Caki2 (cell line): ENCODE data around the gene ZBTB21. TPM values are rescaled to one million over a fixed set of nuclear protein-coding genes. Genes with fewer than 3 reads are reported as not detected.

ENCODE experiments used
- DNase-seq: peaks from one replicate; pipeline ENCODE4 v3.0.0-alpha.2; 2015; ENCODE audit warnings: low read depth
- in situ Hi-C: cut with HindIII; loops from 2 replicates; pipeline ENCODE4 v1.10.0; 2016; ENCODE audit warnings: low sequenced_read_pairs, low pct_unique_long_range_greater_than_20kb, mixed read lengths
- total RNA-seq: library from RNA; depleted of rRNA; stranded (reverse); fragments of >200 nt; shearing (Covaris generic); gene quantifications from 2 replicates; pipeline ENCODE4 v1.2.3, GENCODE V29; 2014; ENCODE audit warnings: low replicate concordance

Gene ZBTB21
- total RNA-seq, 1 experiment from 2014 or later, result 3.3 TPM

DNA sequence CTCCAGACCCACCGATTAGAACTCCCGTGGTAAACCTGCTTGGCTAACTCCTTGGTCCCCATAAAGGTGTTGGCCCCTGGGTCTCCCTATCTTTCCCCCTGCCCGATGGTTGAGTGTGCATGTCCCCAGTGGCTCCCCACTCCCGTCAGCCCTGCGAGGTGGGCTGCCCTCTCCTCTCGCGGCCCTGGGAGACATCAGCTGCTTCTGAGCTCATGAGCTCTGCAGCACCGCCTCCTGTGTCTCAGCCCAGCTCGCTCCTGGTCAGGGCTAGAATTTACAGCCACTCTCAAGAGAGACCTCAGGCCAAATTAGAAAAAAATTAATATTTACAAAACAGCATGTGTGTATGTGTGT is 15.9 kb upstream of the ZBTB21 start:
- in situ Hi-C loops, result no loop called here
- no peak for DNase-seq

DNA sequence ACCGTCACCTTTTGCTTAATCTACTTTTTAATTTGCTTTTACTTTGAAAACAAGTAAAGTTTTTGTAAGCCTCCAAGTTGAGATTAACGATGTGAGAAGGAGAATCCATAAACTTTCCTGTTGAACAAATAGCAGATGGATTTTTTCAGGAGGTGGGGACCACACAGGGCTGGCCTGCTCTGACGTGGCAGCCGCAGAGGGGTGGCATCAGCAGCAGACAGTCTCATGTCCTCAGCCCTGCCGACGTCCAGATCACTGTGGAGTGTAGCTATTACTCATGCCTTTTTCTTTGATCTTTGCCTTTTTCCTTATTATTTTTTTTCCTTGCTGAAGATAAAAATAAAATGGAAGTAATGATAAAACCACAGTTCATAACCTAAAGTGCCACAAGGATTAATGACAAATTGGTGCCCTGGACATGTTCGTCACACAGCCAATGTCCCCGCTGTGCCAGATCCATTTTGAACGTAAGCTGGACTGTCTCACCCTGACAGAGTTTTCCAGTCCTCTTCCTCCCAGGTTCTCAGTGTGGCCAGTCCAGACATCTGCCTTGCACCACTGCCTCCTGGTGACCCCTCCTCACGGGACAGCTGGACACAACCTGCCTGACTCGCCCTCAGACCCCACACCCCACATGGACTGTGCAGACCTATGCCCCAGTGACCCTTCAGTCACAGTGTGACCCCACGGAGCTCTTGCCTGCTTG is 15.4 kb upstream of the ZBTB21 start:
- in situ Hi-C loops, result no loop called here
- DNase-seq, result no peak

DNA sequence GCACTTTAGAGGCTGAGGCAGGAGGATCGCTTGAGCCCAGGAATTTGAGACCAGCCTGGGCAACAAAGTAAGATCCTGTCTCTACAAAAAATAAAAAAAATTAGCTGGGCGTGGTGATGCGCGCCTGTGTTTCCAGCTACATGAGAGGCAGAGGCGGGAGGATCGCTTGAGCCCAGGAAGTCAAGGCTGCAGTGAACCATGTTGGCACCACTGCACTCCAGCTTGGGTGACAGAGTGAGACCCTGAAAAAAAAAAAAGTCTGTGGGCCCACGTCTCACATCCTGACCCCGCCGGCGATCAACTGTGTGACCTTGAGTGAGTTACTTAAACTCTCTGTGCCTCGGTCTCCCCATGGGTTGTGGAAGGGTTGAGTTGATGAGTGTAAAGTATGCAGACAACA is 12.7 kb upstream of the ZBTB21 start:
- in situ Hi-C loops, result no loop called here

DNA sequence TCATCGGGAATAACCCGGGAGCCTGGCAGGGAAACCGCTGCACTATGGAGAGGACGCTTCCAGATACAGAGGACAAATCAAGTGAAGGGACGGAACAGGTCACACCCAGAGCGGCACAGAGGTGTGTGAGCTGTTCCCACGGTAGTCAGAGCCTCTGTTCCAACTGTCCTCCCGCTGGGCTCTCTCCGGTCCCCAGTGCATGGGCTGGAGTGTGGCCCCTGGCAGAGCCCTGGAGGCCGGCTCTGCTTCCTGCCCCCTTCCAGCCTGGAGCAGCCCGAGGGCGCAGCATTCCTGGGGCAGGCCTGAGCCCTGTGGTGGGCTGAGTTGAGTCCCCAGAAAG is 11.9 kb upstream of the ZBTB21 start:
- DNase-seq, result no peak
- in situ Hi-C loops, result no loop called here

More for the DNA sequence above, 12.7 kb upstream of the ZBTB21 start:
- DNase-seq, result no peak

DNA sequence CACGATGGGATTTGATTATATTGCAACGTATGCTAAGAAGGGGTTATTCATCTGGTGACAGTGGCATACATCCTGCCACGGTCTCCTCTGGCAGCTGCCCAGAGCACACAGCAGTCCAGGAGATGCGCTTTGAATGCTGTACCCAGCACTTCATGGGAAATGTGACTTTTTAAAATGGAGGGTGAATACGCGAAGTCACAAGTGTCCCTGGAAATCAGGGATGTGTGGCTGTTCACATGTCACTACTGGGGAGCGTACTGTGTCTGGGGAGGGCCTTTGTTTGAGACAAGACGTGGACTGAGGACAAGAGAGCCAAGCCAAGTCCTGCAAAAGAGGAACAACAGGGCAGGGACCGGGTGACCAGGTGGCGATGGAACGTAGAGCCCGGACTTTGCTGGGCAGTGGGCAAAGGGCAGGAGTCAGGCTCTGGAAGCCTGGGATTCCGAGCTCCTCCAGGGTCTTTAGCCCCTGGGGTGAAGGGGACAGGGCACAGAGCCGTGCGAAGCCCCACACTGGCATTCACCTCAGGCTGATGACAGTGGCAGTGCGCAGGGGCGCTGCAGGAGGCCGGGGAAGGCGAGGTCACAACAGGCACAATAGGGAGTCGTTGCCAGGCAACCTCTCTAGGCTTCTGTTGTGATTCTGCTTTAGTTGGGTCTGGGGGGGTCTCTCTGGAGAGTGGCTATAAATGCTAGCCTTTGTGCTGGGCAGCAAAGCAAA is 11.4 kb upstream of the ZBTB21 start:
- in situ Hi-C loops, result no loop called here
- no peak for DNase-seq

DNA sequence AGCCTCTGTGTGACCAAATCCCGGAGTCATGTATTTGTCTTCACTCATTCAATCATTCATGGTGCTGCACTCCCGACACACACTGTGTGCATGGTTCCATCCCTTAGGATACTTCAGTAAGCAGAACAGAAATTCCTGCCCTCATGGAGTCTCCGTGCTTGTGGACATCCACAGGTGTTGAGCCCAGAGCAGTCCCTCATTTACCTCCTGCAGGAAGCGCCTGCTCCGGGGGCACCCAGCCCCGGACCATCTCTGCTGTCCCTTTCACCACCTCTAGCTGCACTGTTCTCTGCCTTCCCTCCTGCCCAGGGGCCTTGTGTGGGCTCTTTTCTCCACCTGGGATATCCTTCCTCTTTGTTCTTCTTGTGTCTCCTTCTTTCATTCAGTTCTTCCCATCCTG is 9.5 kb upstream of the ZBTB21 start:
- in situ Hi-C loops, result no loop called here
- no peak for DNase-seq

DNA sequence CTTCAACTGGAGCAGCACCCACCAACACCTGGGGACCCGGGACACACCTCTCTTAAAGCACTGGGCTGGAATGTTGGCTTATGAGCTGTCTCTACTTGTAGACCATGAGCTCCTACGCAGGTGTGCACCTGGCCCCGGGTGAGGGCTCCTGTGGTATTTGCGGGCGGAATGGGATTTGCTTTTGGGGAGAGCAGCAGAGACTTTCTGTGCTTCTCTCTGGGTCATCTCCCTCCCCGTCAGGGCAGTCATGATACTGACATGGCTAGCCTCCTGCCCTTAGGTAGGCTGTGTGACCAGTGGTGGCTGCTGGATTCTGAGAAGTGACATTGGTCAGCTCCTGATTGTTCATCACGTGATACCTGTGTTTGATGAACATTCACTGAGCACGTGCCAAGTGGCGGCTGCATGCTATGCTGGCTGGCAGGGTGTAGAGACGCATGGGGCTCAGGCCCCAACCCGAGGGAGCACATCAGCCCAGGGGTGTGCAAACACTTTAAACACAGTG is 9.0 kb upstream of the ZBTB21 start:
- DNase-seq, result no peak

DNA sequence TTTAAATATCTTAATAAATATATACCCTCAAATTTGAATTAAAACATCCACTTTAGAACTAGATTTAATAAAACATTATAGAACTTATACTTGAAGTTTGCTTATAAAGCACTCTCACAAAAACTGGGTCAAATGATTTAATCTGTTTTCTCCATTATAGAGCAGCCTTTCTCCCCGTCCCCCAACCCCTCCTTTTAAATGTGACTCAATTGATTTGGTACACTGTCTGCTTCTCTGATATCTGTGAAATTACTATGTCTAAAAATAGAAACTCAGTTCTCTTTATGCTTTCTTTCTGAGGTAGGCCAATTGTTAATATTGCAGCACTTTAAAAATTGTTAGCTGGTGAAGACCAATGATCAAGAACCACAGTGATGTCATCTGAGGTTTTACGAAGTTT is 6.9 kb upstream of the ZBTB21 start:
- no peak for DNase-seq
- in situ Hi-C loops, result no loop called here

More for the DNA sequence above, 9.0 kb upstream of the ZBTB21 start:
- in situ Hi-C loops, result no loop called here

DNA sequence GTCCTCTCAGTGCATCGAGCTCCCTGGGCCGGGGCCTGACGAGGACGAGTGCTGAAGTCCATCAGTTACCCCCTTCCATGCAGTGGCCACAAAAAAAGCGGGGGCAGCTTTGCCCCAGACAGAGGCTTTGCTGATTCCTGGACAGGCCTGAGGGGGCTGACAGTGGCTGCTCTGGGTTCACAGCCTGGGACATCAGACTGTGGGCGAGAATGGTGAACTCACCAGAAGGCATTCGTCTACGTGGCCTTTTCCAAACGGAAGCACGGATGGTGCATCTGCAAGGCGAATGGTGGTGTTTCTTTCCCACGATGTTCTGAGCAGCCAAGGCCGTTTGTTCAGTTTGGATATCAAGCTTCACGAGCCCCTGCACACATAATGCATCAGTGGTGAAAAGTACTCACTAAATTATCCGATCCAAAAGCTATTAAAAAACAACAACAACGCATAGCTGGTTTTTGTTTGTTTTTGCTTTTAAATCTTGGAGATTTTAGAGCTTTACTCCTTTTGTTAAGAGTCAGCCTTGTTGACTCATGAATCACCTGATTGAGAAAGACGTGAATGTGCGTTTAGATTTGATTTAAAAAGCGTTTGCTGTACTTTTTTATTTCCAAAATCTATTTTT is 6.3 kb upstream of the ZBTB21 start:
- no peak for DNase-seq
- in situ Hi-C loops, result no loop called here

DNA sequence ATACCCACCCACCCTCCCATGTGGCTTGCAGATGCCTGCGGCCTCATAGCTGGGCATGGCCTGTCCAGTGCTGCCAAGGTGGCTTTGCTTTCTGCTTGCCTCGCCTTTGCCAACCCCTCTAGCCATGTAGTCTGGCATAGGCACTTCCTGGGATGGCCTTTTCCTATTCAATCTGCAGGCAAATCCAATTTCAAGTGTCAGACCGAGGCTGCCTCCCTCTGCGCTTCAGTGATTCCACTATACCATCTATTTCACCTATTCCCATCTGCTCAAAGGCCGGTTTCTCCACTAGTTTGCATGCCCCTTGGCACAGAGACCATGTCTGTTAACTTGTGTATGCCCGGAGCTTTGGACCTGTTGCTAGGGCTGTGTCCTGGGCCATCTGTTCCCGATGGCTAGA is 3.8 kb upstream of the ZBTB21 start:
- in situ Hi-C loops, result no loop called here
- no peak for DNase-seq

DNA sequence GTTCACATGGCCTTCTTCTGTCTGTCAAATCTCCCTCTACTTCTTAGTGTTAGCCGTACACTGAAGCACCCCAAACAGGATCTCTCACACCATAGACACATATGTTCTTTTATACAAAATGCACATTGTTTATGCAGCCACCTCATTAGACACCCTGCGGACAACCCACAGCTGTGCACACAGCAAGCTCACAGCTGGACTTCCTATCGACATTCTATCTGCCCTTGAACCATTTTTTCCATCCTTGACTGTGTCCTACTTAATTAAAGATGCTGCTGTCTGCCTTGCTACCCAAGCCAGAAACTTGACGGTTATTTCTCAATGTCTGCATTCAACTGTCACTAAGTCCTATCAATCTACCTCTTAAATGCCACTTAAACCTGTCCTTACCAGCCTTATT is 3.2 kb upstream of the ZBTB21 start:
- in situ Hi-C loops, result no loop called here

DNA sequence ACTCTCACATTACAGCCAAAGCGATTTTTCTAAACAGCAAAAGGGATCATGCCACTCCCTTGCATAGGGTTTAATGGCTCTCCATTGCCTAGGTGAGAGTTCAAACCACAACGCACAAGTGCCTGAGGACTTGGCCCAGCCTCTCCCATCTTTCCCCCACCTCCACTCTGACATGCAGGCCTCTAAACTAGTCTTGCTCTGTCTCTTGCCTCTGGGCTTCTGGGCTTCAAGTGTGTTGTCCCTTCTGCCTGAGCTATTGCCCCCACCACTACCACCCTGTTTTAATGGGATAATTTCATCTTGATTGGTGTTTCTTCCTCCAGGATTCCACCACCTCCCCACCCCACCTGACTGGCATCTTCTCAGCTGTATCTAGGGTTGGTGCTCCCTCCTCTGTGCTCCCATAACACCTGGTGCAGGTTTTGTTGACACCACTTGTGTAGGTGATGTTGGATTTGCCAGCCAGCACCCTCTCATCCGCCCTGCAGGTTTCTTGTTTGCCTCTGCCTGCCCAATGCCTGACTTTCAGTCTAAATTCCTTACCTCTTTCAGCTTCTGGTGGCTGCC is 2.7 kb upstream of the ZBTB21 start:
- in situ Hi-C loops, result no loop called here
- no peak for DNase-seq

More for the DNA sequence above, 3.2 kb upstream of the ZBTB21 start:
- no peak for DNase-seq

DNA sequence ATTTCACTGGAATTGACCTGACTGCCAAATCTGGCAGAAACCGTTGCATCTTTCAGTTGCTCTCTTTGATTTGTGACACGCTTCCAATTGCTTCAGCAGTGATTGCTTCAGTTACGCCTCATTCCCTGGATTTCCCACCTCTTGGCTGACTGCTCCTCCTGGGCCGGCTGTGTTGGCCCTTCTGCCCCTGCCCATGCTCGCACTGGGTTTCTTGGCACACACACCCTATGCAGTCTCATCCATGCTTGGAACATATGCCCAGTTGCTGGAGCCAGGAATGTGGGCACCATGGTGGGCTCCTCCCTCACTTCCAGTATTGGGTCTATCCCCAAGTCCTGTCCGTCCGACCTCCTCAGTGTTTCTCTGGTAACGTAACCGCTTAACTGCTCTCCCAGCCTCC is 2.2 kb upstream of the ZBTB21 start:
- no peak for DNase-seq
- in situ Hi-C loops, result no loop called here

DNA sequence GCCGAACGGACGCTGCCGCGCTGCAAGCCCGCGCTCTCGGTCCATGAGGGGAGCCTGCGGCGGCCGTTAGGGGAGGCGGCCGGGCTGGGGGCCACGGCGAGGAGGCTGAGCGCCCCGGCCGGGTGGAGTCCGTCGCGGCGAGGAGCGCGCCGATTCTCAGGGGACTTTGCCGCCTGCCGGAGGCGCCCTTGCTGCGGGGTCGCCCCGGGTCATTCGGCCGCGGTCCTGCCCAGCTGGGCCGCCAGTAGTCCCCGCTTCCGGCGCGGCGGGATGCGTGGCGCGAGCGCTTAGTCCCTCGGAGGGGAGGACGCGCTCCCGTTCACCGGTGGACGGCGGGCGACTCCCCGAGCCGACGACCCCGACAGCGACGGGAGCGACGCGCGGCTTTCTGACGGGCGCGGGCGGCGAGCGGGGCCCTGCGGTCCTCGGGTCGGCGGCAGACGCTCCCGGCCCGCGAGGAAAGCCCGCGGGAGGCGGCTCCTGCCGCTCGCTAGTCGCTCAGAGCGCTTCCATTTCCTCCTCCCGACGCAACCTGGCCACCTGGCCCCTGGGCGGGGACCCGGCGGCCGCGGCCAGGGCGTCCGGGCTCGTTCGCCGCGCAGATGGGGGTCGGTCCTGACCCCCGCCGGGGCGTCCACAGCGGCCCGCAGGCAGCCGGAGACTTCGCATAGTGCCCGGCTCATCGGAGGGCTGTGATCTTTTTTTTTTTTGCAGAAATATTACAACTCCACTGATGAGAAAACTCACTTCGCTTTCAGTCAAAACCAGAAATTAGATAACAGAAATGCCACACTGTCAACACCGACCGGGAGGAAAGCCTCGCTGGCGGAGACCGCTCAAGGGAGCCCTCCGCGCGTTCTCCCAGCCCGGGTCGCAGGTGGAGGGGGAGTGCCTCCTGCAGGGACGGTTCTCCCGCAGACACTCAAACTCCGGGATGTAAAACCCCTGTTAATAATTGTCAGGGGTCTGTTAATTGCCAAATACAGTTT is 641 bp upstream of the ZBTB21 start:
- DNase-seq, result peak; percentile 70
- in situ Hi-C loops, result no loop called here

DNA sequence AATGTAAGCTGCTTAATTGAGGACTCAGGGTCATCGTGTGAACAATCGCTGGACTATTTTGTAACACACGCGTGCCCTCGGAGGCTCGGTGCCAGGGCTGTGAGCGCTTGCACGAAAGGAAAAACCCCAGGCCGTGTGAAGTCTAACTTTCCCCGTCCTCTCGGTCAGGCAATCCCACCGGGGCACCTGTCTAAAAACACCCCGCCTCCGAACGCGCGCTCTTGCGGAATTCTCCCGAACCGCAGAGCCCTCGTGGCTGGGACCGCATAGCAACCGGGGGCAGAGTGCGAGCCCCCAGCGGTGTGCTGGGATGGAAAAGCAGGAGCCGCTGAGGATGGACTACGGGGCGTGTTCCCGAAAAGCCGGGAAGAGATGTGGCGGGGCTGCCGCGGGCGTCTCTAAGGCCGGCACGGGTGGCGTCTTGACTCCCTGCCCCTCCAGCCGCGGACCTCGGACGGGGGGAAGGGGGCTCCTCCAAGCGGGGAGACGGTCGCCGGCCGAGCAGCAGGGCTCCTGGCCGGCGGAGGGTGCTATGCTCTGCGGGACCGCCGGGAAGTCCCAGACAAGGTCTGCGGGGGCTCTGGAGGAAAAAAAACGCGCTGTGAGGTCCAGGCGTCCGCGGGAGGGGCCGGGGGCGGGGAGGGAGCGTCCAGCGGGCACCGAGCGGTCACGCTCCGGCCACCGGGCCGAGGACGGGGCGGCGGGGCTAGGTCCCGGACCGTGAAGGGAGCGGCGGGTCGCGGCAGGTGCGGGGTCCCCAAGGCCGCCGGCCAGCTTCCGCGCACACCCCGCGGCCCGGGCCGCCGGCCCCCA is 936 bp downstream of the ZBTB21 start:
- peak; percentile 60 for DNase-seq

DNA sequence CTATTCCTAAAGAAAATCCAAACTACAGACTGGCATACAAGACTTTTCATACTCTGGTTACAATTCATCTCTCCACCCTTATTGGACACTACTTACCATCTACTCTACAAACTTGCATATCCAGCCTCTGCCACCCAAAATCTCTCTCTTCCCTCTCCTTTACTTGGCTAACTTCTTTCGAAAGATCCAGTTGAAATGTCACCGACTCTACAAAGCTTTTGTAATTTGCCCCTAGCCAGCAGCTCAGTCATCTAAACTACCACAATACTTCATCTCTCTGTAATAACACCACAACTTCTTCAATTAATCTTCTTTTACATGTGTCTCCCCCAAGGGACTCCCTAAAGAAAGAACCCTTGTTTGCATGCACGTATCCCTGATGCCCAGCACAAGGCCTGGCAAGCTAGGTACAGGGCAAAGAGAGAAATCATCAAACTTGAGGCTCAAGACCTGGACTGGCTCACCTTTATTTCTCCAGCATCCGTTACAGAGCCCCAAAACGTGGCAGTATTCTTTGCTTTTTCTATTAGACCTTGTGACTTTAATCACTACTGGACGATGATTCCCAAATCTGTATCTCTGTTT is 2.7 kb downstream of the ZBTB21 start:
- in situ Hi-C loops, result no loop called here
- DNase-seq, result no peak

More for the DNA sequence above, 936 bp downstream of the ZBTB21 start:
- in situ Hi-C loops, result no loop called here

DNA sequence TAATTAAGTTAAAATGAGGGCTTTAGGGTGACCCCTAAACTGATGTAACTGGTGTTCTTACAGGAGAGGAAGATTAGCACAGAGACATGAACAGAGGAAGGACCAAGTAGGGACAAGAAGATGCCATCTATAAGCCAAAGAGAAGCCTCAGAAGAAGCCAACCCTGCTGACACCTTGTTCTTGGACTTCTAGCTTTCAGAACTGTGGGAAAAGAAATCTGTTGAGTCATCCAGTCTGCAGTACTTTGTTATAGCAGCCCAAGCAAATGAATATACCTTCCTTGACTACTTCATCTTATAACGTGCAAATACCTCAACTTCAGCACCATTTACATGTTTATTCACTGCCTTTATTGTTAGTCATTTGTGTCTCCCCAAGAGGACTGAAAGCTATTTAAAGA is 3.4 kb downstream of the ZBTB21 start:
- in situ Hi-C loops, result no loop called here
- DNase-seq, result no peak
